ENCODE measurements around the gene FNDC3B.

Gene FNDC3B

DNA sequence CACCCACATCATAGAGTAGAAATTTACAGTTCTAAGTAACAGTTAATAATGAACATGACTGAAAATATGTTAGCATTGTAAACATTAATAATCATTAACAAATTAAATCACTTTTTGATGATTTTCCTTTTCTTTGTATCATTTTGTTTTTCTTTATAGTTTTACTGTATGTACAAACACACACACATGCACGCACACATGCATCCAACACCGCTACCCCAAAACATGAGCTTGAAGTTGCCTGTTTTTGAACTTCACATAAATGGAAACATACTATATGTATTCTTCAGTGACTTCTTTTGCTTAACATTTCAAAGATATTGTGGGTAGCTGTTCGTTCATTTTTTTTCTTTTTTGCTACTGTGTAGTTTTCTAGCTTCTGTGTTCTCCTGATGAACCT is 123.9 kb downstream of the FNDC3B start:
- DNase-seq (ENCODE audit: low read depth in 4 of 4, low spot score in 1 of 4), result no peak

DNA sequence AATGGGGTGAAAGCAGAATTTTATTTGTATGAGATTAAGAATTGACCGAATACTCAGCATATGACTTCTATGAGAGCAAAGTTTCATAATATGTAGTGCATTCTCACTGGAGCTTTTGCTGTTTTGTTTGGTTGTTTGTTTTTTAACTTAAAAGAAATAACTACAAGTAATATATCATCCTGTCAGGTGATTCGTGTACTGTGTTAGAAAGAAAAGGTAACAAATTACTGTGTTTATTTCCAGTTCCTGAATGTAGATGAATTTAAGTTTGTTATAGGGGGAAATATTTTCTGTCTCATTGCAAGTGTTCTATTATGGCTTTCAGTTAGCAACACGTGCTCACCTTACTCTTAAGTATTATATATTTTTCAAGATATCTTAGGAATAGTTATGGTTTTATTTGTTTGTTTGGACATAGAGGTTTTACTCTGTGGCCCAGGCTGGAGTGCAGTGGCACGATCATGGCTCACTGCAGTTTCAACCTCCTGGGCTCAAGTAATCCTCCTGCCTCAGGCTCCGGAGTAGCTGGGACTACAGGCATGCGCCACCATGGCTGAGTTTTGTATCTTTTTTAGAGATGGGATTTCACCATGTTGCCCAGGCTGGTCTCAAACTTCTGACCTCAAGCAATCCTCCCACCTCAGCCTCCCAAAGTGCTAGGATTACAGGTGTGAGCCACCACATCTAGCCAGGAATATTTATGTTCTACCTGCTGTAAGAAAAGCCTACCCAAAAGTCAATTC is 125.4 kb downstream of the FNDC3B start:
- no peak for DNase-seq (ENCODE audit: low read depth in 4 of 4, low spot score in 1 of 4)

DNA sequence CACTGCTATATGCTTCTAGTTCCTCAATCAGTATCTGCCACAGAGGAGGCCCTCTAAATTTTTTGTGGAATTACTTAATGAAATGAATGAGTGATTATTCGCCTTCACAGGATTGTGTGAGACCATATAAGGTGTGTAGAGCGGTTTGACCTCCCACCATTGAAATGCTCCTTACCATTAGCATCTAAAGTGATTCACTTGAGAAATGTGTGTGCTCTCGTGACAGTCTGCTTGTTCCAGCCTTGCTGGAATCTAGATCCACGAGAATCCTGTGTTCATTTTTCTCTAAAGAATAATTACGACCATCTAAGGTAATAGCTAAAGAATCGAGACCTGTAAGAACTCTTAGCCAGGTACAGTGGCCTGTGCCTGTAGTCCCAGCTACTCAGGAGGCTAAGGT is 126.9 kb downstream of the FNDC3B start:
- no peak for DNase-seq (ENCODE audit: low read depth in 4 of 4, low spot score in 1 of 4)

DNA sequence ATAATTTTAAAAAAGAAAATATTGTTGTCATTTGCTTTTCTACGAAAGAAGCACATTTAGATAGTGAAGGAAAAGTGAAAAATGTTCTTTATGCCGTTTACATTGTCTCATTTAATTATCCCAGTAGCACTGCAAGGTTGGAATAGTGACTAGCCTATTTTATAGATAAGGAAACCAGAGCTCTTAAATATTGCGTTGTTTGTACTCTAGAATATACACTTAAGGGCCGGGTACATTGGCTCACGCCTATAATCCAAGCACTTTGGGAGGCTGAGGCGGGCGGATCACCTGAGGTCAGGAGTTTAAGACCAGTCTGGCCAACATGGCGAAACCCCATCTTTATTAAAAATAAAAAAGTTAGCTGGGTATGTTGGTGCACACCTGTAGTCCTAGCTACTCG is 127.5 kb downstream of the FNDC3B start:
- DNase-seq (ENCODE audit: low read depth in 4 of 4, low spot score in 1 of 4), result no peak

DNA sequence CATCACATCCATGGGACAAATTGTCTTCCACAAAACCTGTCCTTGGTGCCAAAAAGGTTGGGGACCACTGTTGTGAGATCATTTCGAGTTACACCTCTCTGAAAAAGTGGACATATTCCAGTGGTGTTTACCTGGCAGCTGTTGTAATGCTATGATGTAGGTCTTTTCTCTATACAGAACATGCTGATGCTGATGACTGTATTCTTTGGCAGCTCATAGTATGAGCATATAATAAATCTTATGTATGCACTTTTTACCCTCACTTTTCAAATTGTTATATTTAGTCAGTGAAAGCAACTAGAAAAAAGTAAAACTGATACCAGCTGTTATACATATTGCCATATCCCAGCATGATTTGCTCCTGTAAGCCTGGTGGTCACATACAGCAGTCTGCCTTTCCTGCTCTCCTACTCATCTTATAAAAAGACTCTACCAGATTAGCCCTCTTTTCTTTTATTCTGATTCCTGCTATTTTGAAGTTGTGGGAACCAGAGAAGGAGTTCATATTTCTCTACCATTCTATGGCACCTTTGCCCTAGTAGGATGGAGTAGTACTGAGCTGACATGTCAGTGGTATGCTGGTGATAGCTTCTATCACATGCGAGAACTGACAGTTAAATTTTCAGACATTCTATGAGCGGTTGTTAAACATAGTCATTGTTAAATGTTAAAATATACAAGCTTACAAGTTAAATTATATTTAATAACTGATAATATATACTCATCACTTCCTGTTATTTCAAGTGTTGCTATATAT is 128.7 kb downstream of the FNDC3B start:
- DNase-seq (ENCODE audit: low read depth in 4 of 4, low spot score in 1 of 4), result no peak

DNA sequence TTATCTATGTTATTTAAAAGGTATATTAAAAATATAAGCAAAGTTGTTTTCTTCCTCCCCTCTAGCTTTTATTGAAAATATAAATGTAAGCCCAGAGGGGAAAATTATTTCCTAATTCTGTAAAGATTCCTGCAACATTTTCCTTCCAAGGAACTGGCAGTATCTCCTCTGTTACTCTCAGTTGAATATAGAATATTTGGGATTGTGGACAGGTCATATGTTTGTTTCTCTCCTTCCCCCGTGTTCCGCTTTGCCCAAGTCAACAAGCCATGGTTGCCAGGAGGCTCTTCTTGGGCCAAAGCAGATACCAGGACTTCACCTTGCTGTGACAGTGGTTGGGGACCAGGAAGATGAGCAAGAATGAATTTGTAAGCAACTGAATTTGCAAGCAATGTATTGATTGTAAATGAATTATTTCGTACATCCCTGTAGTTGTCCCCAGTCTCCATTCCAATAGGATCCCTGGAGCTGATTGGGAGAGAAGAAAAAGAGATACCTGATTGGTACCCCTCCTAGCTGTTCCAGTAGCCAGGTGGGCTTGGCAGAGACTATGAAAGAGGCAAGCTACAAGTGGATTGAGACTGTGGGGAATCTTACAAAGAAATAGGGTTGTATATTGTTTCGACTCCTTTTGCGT is 130.8 kb downstream of the FNDC3B start:
- DNase-seq (ENCODE audit: low read depth in 4 of 4, low spot score in 1 of 4), result no peak

DNA sequence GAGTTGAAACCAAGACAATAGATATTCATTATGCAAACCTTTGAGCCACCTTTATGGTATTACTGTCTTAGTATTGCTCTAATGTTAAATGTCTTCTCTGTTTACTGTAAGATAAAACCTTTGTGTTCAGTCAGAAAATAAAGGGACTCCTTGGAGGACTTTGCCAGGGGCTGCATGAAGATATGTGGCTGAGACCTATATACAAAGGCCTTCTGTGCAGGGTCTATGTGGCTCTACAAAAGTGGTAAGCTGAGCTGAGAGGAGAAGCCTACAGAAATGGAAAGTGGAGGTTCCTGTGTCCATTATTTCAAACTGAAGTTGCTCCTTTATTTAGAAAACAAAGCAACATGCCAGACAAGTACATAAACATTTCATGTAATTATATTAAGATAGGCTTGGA is 131.5 kb downstream of the FNDC3B start:
- DNase-seq (ENCODE audit: low read depth in 4 of 4, low spot score in 1 of 4), result no peak

DNA sequence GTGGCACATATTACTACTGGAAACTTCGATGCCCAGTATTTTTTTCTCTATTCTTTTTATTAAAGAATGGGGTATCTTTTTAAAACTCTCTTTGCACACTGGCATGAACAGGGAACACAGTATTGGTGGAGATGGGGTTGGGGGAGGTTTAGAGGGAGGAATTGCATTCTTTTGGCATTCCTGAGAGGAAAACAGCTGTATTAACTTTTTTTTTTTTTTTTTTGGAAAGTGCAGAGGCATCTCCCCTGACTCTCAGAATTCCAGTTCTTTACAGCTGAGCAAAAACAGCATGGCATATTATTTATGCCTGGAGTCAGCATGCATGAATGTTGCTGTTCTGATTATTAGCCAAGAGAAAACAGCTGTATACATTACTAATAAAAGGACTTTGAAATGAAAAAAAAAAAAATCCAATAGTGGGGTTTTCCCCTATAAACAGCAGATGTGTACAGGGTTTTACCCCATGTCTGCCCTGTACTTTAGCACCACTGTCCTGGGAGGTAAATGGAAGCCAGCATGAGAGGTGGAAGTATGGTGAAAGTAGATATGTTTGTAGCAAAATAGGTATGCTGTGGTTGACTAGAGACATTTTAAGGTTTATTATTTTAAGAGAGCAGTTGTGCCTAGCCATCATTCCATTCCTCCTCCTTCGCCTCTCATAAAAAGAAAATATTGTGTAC is 132.2 kb downstream of the FNDC3B start:
- no peak for DNase-seq (ENCODE audit: low read depth in 4 of 4, low spot score in 1 of 4)

DNA sequence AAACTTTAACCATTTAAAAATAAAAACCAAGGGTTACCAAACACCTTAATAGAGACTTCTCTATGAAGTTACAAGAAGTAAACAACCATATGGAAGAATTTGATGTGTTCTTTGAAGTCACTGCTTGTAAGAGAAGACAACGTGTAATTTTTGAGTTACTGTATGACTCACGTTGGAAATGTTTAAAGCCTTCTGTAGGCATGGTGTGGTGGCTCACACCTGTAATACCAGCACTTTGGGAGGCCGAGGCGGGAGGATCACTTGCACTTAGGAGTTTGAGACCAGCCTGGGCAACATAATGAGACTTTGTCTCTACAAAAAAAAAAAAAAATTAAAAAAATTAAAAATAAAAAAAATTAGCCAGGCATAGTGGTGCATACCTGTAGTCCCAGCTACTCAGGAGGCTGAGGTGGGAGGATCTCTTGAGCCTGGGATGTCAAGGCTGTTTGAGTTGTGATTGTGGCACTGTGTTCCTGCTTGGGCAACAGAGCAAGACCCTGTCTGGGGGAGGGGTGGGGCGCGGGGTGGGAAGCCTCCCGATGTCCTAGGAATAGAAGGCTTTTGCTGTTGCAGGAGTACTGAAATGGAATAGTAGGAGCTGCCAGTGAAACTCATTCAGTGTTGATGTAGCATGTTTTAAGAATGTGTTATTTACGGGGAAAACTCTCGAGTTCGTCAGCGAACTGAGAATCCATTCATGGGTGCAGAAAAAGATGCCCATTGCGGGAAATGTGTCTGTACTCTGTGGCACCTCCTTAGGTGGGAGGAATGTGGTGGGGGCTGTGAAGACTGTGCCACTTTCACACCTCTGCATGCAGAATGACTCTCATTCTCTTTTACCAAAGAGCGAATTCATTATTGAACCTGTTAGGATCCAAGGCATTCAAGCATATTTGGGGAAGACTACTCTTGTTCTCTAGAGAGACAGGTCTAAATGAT is 134.2 kb downstream of the FNDC3B start:
- DNase-seq (ENCODE audit: low read depth in 4 of 4, low spot score in 1 of 4), result no peak

DNA sequence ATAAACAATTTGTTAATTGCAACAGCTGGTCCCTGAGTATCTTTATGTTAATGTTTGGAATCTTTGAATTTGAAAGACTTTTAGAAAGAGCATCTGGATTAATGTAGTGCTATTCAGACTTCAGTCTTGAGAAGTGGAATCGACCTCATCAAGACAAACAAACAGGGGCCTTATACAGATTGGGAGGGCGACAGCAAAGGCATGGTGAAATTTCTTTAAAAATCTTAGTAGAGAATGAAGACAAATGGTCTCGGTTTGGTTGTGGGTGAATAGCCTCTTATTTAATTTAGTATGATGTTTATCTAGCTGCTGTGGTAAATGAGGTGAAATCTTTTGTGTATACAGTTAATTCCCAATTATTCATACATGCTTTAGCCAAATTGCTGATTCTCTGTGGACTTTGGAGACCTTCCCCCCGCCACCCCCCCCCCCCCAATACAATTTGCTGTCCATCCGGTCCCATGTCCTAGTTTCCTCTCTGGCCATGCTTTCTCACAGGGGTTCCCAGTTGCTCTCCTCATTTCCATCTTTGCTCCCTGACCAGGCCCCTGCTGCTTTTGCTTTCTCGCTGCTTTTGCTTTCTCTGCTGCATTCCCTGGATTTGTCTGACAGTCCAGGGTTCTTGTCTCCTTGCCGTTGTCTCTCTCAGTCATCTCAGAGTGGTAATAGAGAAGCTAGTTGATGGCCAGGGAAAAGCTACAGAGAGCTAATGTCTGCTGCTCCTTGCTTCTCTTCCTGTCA is 135.3 kb downstream of the FNDC3B start:
- DNase-seq (ENCODE audit: low read depth in 4 of 4, low spot score in 1 of 4), result no peak

DNA sequence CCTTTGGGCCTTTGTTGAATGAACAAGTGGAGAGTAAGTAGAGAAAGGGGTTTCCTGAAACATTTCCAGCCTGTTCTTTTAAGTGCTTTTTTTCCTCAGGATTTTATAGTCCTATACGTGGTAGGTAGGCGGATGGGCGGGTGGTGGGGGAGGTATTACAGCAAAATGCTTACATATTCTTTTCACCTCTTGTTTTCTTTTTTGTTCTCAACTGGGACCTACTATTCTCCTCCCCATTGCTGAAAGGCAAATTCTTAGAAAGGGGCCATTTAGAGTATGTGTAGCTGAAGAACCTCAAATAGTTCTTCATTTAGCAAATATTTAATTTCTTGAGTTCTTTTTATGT is 135.8 kb downstream of the FNDC3B start:
- no peak for DNase-seq (ENCODE audit: low read depth in 4 of 4, low spot score in 1 of 4)

DNA sequence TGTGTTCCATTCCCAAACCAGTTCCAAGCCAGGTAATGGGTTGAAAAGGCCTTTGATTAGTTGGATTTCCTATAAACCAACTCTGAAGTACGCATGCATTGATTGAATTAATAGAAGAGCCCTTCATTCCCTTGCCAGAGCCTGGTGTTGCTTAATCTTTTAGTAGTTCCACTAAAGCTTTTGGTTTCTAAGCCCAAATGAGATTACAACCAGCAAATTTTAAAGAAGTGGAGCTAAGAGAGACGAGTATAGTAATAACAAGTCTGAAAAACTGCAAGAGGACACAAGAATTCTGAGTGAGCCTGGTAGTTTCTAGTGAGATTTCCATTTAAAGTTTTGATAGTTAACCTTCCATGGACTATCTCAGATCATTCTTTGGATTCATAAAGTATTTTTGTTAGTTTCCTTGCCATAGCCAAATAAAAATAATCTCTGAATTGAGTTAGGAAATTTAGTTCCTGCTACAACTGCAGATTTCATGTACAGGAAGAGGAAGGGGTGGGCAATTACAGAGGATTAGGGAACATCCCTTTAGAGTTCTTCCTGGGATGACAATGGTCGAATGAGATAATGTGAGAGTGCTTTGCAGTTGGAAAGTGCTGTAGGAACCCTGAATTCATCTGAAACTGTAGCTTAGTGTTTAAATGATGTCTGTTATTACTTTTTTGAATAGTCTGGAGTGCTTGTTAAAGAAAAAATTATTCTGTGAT is 136.8 kb downstream of the FNDC3B start:
- no peak for DNase-seq (ENCODE audit: low read depth in 4 of 4, low spot score in 1 of 4)

DNA sequence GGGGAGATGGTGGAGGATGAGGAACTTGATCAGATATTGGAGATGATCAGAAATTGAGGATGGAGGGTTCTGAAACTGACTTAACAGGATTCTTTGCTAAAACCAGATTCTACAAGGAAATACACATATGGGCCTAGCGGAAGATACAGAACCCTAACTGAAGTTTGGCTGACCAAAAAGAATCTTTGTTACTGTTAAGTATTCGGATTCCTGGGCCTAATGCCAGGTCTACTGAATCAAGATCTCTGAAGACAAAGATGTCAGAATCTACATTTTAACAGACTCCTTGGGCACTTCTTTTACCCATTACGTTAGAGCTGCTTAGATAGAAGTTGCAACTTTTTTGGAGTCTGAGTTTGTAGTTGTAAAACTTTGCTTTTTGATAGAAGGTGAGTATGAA is 137.7 kb downstream of the FNDC3B start:
- DNase-seq (ENCODE audit: low read depth in 4 of 4, low spot score in 1 of 4), result no peak

DNA sequence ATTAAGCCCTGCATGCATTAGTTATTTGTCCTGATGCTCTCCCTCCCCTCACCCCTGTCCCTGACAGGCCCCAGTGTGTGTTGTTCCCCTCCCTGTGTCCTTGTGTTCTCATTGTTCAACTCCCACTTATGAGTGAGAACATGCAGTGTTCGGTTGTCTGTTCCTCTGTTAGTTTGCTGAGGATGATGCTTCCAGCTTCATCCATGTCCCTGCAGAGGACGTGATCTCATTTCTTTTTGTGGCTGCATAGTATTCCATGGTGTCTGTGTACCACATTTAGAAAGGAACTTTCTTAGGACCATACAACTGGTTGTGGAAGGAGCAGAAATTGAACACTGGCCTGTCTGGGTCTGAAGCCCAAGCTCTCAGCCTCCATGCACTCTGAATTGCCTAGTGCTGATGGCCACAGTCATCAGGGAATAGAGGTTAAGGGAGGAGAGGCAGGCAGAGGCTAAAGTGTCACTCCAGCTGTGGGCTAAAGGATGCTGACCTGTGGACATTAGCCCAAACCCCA is 138.5 kb downstream of the FNDC3B start:
- no peak for DNase-seq (ENCODE audit: low read depth in 4 of 4, low spot score in 1 of 4)

DNA sequence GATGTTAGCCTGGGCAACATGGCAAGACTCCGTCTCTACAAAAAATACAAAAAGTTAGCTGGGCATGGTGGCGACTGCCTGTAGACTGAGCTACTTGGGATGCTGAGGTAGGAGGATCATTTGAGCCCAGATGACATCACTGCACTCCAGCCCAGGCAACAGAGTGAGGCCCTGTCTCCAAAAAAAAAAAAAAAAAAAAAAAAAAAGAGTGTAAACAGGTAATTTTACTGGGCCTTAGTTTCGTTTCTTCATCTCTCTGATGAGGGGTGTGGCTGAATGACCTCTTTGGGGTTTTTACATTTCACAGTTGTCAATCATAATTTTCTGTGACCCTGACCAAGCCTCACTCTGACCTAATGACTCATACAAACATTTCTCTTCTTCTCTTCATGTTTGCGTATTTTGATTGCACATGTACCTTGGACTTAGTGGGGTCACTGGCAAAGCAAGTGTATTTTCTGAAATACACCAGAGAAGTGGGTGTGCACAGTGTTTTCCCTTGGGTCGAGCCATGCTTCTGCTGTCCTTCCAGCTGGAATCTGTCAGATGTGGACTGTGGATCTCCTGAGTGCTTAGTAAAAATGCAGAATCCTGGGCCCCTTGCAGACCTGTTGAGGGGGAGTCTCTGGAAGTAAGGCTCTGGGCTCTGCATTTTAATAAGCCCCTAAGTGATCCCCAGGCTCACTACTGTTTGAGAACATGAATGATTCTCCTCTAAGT is 140.5 kb downstream of the FNDC3B start:
- no peak for DNase-seq (ENCODE audit: low read depth in 4 of 4, low spot score in 1 of 4)

DNA sequence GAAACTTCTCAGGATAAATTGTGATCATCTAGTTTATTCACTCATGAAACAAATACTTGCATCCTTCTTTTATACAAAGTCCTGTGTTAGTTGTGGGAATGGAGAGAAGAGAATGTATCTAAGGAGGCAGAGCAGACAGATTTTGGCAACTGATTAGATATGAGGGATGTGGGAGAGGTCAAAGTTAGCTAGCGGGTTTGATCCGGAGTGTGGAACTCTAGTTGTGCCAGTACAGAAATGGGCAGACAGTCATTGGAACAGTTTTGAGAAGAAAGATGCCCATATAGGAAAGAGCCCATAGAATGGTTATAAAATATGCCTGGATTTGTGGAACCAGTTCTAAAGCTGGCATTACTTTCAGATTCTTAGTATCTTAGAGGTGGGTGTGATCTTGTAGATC is 141.1 kb downstream of the FNDC3B start:
- no peak for DNase-seq (ENCODE audit: low read depth in 4 of 4, low spot score in 1 of 4)

DNA sequence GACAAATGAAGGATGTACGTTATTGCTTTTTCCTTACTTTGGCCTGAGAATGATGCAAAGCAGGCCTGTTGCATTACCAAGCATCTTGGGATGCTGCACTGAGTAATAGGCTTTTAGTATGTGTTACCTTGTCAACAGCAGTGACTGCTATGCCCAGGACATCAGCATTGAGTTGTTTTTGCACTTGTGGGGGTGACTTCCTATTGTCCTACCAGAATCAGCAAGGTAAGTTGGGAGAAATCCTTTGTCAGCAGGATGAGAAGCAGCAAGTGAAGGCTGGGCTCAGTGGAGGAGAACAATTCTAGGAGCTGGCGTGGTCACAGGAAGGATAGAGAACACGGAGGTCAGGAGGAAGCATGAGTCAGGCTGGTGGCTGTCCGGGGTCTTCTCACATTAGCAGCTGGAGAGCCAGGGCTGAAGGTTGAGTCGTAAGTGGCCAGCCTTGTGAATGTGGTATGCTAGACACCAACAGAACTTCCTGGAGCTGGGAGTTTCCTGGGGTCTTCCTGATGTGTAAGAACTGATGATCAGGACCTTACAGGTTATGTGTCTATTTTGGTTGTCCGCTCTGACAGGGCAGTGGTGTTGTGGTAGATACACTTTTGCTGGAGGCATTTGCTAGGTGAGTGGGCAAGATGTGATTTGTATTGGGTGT is 142.7 kb downstream of the FNDC3B start:
- DNase-seq (ENCODE audit: low read depth in 4 of 4, low spot score in 1 of 4), result no peak

DNA sequence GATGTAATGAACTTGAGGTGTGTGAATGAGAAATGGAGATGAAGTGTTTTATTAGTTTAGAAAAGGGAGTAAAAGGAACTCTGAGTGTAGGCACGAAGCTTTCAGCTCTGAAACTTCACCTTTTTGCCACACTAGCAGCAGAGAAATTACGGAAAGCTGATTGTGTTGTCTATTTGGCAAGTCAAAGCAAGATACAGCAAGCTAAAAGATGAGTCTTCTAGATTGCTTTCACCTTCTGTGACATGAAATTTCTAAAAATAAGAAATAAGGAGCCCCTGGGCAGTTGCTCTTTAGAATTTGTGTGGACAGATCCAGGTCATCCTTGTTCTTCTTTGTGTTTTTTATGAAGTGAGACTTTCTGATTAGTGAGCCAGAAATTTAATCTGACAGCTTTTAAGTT is 143.4 kb downstream of the FNDC3B start:
- no peak for DNase-seq (ENCODE audit: low read depth in 4 of 4, low spot score in 1 of 4)
